HEK293 (cell line): ENCODE results near the gene S100A16.

Experiments
- GLI4 ChIP-seq: fragments of 450-650 bp; formaldehyde crosslinking; IDR thresholded peaks from 2 replicates; pipeline ENCODE4 v1.5.1; 2016; ENCODE audit warnings: missing biosample characterization, missing genetic modification characterization
- SP7 ChIP-seq: fragments of 450-650 bp; formaldehyde crosslinking; IDR thresholded peaks from 2 replicates; pipeline ENCODE4 v1.5.1; 2016; ENCODE audit warnings: missing biosample characterization, missing genetic modification characterization
- ZFHX2 ChIP-seq: fragments of 450-650 bp; formaldehyde crosslinking; conservative IDR thresholded peaks from 2 replicates; pipeline ENCODE4 v1.5.1; 2016; ENCODE audit warnings: missing biosample characterization, missing genetic modification characterization
- ZFP3 ChIP-seq: fragments of 450-650 bp; formaldehyde crosslinking; IDR thresholded peaks from 2 replicates; pipeline ENCODE4 v1.5.1; 2016; ENCODE audit warnings: low read depth, missing biosample characterization, missing genetic modification characterization
- ZNF10 ChIP-seq: fragments of 450-650 bp; formaldehyde crosslinking; IDR thresholded peaks from 2 replicates; pipeline ENCODE4 v1.5.1; 2017; ENCODE audit warnings: missing biosample characterization, missing genetic modification characterization
- ZNF114 ChIP-seq: fragments of 450-650 bp; formaldehyde crosslinking; IDR thresholded peaks from 2 replicates; pipeline ENCODE4 v1.5.0; 2017; ENCODE audit warnings: missing biosample characterization, missing genetic modification characterization
- ZNF394 ChIP-seq: fragments of 450-650 bp; formaldehyde crosslinking; IDR thresholded peaks from 2 replicates; pipeline ENCODE4 v1.5.1; 2016; ENCODE audit warnings: missing biosample characterization, missing genetic modification characterization, mild to moderate bottlenecking, moderate library complexity, borderline replicate concordance
- ZNF48 ChIP-seq: fragments of 450-650 bp; formaldehyde crosslinking; IDR thresholded peaks from 2 replicates; pipeline ENCODE4 v1.5.1; 2016; ENCODE audit warnings: missing biosample characterization, missing genetic modification characterization
- ZNF514 ChIP-seq: fragments of 450-650 bp; formaldehyde crosslinking; IDR thresholded peaks from 2 replicates; pipeline ENCODE4 v1.5.1; 2016; ENCODE audit warnings: missing biosample characterization, missing genetic modification characterization
- ZNF548 ChIP-seq: fragments of 450-650 bp; formaldehyde crosslinking; IDR thresholded peaks from 2 replicates; pipeline ENCODE4 v1.5.1; 2016; ENCODE audit warnings: missing biosample characterization, missing genetic modification characterization
- ZNF558 ChIP-seq: fragments of 450-650 bp; formaldehyde crosslinking; IDR thresholded peaks from 2 replicates; pipeline ENCODE4 v1.5.1; 2016; ENCODE audit warnings: missing biosample characterization, missing genetic modification characterization
- ZNF600 ChIP-seq: fragments of 450-650 bp; formaldehyde crosslinking; IDR thresholded peaks from 2 replicates; pipeline ENCODE4 v1.5.1; 2016; ENCODE audit warnings: missing biosample characterization, missing genetic modification characterization
- ZNF624 ChIP-seq: fragments of 450-650 bp; formaldehyde crosslinking; IDR thresholded peaks from 2 replicates; pipeline ENCODE4 v1.5.1; 2017; ENCODE audit warnings: missing biosample characterization, missing genetic modification characterization
- ZNF629 ChIP-seq: fragments of 450-650 bp; formaldehyde crosslinking; IDR thresholded peaks from 2 replicates; pipeline ENCODE4 v1.5.1; 2017; ENCODE audit warnings: missing biosample characterization, missing genetic modification characterization
- ZNF830 ChIP-seq: fragments of 450-650 bp; IDR thresholded peaks from 2 replicates; pipeline ENCODE4 v1.5.0; 2018; ENCODE audit warnings: missing biosample characterization, missing genetic modification characterization, low read depth, mild to moderate bottlenecking, moderate library complexity
- TF ChIP-seq, protein P1 (sequence below): fragments of 450-650 bp; formaldehyde crosslinking; IDR thresholded peaks from 2 replicates; pipeline ENCODE4 v1.5.1; 2017; ENCODE audit warnings: missing biosample characterization, missing genetic modification characterization
- TF ChIP-seq, protein P2 (sequence below): fragments of 450-650 bp; formaldehyde crosslinking; IDR thresholded peaks from 2 replicates; pipeline ENCODE4 v1.5.1; 2016; ENCODE audit warnings: missing biosample characterization, missing genetic modification characterization
- TF ChIP-seq, protein P3 (sequence below): fragments of 450-650 bp; formaldehyde crosslinking; IDR thresholded peaks from 2 replicates; pipeline ENCODE4 v1.5.1; 2016; ENCODE audit warnings: missing biosample characterization, missing genetic modification characterization
- TF ChIP-seq, protein P4 (sequence below): fragments of 450-650 bp; formaldehyde crosslinking; IDR thresholded peaks from 2 replicates; pipeline ENCODE4 v1.5.1; 2017; ENCODE audit warnings: missing biosample characterization, missing genetic modification characterization
- TF ChIP-seq, protein P5 (sequence below): fragments of 450-650 bp; formaldehyde crosslinking; IDR thresholded peaks from 2 replicates; pipeline ENCODE4 v1.5.1; 2016; ENCODE audit warnings: missing biosample characterization, missing genetic modification characterization
- TF ChIP-seq, protein P6 (sequence below): fragments of 450-650 bp; formaldehyde crosslinking; IDR thresholded peaks from 2 replicates; pipeline ENCODE4 v1.5.1; 2016; ENCODE audit warnings: missing biosample characterization, missing genetic modification characterization
- TF ChIP-seq, protein P7 (sequence below): fragments of 450-650 bp; formaldehyde crosslinking; IDR thresholded peaks from 2 replicates; pipeline ENCODE4 v1.5.1; 2016; ENCODE audit warnings: missing biosample characterization, missing genetic modification characterization

The S100A16 gene

DNA sequence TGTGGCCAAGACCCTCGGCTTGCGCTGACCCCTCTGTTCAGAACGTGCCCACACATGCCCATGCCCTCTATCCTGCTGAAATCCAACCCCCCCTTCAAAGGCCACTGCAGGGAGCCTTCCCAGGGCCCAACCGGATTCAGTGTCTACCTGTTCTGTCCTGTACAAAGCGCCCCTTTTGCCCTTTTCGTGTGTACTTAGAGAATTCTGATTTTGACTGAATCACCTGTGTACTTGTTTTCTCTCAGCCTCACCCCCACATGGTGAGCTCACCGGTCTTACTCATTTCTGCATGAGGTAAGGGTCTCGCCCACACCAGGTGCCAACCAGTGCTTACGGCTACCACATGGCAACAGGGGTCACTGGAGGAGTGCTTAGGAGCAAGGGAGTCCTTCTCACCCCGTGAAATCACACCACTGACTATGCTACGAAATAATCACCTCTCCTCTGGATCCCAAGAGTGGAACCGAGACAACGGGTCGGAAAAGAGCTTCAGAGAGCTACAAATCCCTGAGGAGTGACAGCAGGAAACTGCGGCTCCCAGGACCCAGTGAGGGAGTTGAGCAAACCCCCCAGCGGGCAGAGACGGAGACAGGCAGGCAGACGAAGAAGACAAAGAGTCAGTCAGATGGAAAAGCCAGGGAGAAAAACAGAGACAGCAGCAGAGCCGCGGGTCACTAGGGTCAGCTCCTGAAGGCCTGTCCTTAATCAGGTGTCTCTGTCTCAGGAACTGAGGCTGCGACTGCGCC lies 45.1 kb downstream of the S100A16 start (continued):
- TF ChIP-seq, protein P1, sequence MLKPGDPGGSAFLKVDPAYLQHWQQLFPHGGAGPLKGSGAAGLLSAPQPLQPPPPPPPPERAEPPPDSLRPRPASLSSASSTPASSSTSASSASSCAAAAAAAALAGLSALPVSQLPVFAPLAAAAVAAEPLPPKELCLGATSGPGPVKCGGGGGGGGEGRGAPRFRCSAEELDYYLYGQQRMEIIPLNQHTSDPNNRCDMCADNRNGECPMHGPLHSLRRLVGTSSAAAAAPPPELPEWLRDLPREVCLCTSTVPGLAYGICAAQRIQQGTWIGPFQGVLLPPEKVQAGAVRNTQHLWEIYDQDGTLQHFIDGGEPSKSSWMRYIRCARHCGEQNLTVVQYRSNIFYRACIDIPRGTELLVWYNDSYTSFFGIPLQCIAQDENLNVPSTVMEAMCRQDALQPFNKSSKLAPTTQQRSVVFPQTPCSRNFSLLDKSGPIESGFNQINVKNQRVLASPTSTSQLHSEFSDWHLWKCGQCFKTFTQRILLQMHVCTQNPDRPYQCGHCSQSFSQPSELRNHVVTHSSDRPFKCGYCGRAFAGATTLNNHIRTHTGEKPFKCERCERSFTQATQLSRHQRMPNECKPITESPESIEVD: no peak
- TF ChIP-seq ZNF624 (tag by site-specific recombination) (no peak), GLI4 (no peak), ZNF558 (tag by site-specific recombination) (no peak), ZNF394 (tag by site-specific recombination) (no peak), ZNF10 (no peak), SP7 (tag by site-specific recombination) (peak; percentile 65), ZNF48 (tag by site-specific recombination) (no peak), ZFHX2 (peak; percentile 75), ZNF514 (tag by site-specific recombination) (no peak), ZNF114 (tag by site-specific recombination) (no peak), ZFP3 (tag by site-specific recombination) (no peak), ZNF548 (tag by site-specific recombination) (no peak), ZNF600 (tag by site-specific recombination) (no peak), ZNF830 (no peak), ZNF629 (tag by site-specific recombination) (peak; percentile 67)
- TF ChIP-seq, protein P2, sequence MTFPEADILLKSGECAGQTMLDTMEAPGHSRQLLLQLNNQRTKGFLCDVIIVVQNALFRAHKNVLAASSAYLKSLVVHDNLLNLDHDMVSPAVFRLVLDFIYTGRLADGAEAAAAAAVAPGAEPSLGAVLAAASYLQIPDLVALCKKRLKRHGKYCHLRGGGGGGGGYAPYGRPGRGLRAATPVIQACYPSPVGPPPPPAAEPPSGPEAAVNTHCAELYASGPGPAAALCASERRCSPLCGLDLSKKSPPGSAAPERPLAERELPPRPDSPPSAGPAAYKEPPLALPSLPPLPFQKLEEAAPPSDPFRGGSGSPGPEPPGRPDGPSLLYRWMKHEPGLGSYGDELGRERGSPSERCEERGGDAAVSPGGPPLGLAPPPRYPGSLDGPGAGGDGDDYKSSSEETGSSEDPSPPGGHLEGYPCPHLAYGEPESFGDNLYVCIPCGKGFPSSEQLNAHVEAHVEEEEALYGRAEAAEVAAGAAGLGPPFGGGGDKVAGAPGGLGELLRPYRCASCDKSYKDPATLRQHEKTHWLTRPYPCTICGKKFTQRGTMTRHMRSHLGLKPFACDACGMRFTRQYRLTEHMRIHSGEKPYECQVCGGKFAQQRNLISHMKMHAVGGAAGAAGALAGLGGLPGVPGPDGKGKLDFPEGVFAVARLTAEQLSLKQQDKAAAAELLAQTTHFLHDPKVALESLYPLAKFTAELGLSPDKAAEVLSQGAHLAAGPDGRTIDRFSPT (tag by site-specific recombination): peak; percentile 52; the same call in 1 of the 2 replicates
- TF ChIP-seq, protein P3, sequence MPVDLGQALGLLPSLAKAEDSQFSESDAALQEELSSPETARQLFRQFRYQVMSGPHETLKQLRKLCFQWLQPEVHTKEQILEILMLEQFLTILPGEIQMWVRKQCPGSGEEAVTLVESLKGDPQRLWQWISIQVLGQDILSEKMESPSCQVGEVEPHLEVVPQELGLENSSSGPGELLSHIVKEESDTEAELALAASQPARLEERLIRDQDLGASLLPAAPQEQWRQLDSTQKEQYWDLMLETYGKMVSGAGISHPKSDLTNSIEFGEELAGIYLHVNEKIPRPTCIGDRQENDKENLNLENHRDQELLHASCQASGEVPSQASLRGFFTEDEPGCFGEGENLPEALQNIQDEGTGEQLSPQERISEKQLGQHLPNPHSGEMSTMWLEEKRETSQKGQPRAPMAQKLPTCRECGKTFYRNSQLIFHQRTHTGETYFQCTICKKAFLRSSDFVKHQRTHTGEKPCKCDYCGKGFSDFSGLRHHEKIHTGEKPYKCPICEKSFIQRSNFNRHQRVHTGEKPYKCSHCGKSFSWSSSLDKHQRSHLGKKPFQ (tag by site-specific recombination): no peak
- TF ChIP-seq, protein P4, sequence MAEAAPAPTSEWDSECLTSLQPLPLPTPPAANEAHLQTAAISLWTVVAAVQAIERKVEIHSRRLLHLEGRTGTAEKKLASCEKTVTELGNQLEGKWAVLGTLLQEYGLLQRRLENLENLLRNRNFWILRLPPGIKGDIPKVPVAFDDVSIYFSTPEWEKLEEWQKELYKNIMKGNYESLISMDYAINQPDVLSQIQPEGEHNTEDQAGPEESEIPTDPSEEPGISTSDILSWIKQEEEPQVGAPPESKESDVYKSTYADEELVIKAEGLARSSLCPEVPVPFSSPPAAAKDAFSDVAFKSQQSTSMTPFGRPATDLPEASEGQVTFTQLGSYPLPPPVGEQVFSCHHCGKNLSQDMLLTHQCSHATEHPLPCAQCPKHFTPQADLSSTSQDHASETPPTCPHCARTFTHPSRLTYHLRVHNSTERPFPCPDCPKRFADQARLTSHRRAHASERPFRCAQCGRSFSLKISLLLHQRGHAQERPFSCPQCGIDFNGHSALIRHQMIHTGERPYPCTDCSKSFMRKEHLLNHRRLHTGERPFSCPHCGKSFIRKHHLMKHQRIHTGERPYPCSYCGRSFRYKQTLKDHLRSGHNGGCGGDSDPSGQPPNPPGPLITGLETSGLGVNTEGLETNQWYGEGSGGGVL (tag by site-specific recombination): peak; percentile 56; the same call in 1 of the 2 replicates
- TF ChIP-seq, protein P5, sequence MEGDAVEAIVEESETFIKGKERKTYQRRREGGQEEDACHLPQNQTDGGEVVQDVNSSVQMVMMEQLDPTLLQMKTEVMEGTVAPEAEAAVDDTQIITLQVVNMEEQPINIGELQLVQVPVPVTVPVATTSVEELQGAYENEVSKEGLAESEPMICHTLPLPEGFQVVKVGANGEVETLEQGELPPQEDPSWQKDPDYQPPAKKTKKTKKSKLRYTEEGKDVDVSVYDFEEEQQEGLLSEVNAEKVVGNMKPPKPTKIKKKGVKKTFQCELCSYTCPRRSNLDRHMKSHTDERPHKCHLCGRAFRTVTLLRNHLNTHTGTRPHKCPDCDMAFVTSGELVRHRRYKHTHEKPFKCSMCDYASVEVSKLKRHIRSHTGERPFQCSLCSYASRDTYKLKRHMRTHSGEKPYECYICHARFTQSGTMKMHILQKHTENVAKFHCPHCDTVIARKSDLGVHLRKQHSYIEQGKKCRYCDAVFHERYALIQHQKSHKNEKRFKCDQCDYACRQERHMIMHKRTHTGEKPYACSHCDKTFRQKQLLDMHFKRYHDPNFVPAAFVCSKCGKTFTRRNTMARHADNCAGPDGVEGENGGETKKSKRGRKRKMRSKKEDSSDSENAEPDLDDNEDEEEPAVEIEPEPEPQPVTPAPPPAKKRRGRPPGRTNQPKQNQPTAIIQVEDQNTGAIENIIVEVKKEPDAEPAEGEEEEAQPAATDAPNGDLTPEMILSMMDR: no peak
- TF ChIP-seq, protein P6, sequence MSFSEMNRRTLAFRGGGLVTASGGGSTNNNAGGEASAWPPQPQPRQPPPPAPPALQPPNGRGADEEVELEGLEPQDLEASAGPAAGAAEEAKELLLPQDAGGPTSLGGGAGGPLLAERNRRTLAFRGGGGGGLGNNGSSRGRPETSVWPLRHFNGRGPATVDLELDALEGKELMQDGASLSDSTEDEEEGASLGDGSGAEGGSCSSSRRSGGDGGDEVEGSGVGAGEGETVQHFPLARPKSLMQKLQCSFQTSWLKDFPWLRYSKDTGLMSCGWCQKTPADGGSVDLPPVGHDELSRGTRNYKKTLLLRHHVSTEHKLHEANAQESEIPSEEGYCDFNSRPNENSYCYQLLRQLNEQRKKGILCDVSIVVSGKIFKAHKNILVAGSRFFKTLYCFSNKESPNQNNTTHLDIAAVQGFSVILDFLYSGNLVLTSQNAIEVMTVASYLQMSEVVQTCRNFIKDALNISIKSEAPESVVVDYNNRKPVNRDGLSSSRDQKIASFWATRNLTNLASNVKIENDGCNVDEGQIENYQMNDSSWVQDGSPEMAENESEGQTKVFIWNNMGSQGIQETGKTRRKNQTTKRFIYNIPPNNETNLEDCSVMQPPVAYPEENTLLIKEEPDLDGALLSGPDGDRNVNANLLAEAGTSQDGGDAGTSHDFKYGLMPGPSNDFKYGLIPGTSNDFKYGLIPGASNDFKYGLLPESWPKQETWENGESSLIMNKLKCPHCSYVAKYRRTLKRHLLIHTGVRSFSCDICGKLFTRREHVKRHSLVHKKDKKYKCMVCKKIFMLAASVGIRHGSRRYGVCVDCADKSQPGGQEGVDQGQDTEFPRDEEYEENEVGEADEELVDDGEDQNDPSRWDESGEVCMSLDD (tag by site-specific recombination): no peak
- TF ChIP-seq, protein P7, sequence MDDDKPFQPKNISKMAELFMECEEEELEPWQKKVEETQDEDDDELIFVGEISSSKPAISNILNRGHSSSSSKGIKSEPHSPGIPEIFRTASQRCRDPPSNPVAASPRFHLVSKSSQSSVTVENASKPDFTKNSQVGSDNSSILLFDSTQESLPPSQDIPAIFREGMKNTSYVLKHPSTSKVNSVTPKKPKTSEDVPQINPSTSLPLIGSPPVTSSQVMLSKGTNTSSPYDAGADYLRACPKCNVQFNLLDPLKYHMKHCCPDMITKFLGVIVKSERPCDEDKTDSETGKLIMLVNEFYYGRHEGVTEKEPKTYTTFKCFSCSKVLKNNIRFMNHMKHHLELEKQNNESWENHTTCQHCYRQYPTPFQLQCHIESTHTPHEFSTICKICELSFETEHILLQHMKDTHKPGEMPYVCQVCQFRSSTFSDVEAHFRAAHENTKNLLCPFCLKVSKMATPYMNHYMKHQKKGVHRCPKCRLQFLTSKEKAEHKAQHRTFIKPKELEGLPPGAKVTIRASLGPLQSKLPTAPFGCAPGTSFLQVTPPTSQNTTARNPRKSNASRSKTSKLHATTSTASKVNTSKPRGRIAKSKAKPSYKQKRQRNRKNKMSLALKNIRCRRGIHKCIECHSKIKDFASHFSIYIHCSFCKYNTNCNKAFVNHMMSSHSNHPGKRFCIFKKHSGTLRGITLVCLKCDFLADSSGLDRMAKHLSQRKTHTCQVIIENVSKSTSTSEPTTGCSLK (tag by site-specific recombination): no peak
